HG02759 (cell line): ENCODE data around the gene GSDMA.
"Not testable (repeated sequence)": the region's sequence is repeated elsewhere in the genome, so short reads cannot be mapped to it uniquely, and the experiment has no call there.

ENCODE experiments used
- ATAC-seq: cut with Tn5 transposase; IDR thresholded peaks from one replicate; pipeline ENCODE4 v1.9.1; 2021; ENCODE audit warnings: mild to moderate bottlenecking, moderate library complexity; ENCODE audit not compliant: unreplicated experiment

GSDMA gene

GRCh38 chr17:39995438-39995837, 32.6 kb downstream of the GSDMA start:
- no peak for ATAC-seq

DNA sequence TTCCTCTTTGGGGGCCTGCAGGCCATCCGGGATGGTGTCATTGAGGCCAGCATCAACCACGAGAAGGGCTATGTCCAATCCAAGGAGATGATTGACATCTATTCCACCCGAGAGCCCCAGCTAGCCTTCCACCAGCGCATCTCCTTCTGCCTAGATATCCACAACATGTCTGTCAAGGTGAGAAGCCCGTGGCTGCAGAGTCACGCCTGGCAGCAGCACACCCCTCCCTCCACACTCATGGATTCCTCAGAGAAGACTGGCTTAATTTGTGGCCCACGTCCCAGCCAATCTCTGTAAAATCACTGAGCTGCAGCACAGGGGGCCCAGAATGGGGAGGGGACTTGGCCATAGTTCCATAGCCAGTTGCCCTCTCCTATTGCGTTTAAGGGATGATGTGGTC, 33.4 kb downstream of the GSDMA start:
- no peak for ATAC-seq

GRCh38 chr17:39996800-39997199, 34.0 kb downstream of the GSDMA start:
- no peak for ATAC-seq

GRCh38 chr17:39997543-39997942, 34.7 kb downstream of the GSDMA start:
- ATAC-seq = no peak

DNA sequence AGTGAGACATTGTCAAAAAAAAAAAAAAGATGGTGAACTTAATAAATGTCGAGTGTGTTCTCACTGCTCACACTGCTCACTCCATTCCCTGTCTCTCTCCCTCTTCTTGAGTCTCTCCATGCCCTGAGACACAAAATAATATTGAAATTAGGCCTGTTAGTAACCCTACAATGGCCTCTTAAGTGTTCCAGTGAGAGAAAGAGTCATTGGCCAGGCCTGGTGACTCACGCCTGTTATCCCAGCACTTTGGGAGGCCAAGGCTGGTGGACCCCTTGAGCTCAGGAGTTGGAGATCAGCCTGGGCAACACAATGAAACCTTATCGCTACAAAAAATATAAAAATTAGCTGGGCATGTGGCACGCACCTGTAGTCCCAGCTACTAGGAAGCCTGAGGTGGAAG, 36.3 kb downstream of the GSDMA start:
- no peak for ATAC-seq

DNA sequence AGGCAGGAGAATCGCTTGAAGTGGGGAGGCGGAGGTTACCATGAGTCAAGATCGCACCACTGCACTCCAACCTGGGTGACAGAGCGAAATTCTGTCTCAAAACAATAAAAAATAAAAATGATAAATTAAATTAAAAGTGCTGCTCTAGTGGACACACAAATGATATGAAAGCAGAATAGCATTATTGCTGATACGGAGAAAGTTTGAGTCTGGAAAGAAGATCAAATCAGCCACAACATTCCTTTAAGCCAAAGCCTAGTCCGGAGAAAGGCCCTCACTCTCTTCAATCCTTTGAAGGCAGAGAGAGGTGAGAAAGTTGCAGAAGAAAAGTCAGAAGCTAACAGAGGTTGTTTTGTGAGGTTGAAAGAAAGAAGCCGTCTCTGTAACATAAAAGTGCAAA, 37.4 kb downstream of the GSDMA start:
- ATAC-seq = no peak

DNA sequence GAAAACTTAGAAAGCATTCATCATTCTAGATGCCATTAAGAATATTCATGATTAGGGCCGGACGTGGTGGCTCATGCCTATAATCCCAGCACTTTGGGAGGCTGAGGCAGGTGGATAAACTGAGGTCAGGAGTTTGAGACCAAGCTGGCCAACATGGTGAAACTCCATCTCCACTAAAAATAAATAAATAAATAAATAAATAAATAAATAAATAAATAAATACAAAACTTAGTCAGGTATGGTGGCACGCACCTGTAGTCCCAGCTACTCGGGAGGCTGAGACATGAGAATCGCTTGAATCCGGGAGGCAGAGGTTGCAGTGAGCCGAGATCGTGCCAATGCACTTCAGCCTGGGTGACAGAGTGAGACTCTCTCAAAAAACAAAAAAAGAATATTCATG, 38.5 kb downstream of the GSDMA start:
- not testable (repeated sequence) for ATAC-seq

DNA sequence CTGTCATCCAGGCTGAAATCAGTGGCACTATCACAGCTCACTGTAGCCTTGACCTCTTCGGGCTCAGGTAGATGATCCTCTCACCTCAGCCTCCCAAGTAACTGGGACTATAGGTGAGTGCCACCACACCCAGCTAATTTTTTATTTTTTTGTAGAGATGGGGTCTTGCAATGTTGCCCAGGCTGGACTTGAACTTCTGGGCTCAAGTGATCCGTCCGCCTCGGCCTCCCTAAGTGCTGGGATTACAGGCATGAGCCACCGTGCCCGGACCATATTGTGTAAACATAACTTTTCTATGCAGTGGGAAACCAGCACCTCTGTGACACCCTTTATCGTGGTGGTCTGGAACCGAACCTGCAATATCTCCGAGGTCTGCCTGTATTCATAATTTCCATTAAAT, 41.3 kb downstream of the GSDMA start:
- ATAC-seq = no peak

DNA sequence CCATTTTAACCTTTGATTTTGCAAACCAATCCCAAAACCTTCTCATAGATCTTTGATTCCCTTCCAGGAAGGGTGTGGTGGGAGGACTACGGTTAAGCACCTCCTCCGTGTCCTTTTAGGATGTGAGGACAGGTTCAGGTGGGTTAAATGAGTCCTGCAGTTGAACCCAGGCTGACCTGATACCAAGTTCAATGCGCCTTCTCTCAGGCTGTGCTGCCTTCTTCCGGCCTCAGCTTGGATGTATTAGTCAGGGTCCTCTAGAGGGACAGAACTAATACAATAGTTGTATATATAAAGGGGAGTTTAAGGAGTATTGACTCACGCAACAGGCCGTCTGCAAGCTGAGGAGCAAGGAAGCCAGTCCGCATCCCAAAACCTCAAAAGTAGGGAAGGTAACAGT, 41.9 kb downstream of the GSDMA start:
- ATAC-seq = no peak

DNA sequence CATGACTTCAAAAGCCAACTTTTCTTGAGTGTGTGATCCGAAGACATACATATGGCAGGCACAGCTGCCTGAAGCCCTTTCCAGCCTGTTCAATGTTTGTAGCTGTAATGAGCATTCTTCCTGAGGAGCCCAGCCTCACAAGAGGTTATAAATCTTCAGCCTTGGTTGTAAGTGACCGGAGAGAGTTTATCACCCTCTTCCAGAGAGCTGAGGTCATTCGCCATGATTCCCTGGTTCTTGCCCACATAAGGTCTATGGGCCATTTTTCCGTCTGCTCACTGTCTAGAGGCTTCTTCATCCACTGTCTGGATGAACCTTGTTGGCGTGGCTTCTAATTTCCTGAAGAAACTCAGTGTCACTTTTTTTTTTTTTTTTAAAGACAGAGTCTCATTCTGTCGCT, 42.7 kb downstream of the GSDMA start:
- no peak for ATAC-seq

GRCh38 chr17:40010946-40011500, 48.2 kb downstream of the GSDMA start:
- not testable (repeated sequence) for ATAC-seq

- ATAC-seq = not testable (repeated sequence)
Measured at GRCh38 chr17:40012017-40012647, 49.3 kb downstream of the GSDMA start.

GRCh38 chr17:40014375-40014980, 51.7 kb downstream of the GSDMA start:
- no peak for ATAC-seq

GRCh38 chr17:40015005-40015997, 52.5 kb downstream of the GSDMA start, which contains the start of gene CSF3:
TSS of gene CSF3 (plus strand) at chr17:40015440. CDS start at chr17:40015475, 35 bp downstream.
- ATAC-seq = no peak

GRCh38 chr17:40015998-40016985, 53.5 kb downstream of the GSDMA start:
- ATAC-seq = no peak

DNA sequence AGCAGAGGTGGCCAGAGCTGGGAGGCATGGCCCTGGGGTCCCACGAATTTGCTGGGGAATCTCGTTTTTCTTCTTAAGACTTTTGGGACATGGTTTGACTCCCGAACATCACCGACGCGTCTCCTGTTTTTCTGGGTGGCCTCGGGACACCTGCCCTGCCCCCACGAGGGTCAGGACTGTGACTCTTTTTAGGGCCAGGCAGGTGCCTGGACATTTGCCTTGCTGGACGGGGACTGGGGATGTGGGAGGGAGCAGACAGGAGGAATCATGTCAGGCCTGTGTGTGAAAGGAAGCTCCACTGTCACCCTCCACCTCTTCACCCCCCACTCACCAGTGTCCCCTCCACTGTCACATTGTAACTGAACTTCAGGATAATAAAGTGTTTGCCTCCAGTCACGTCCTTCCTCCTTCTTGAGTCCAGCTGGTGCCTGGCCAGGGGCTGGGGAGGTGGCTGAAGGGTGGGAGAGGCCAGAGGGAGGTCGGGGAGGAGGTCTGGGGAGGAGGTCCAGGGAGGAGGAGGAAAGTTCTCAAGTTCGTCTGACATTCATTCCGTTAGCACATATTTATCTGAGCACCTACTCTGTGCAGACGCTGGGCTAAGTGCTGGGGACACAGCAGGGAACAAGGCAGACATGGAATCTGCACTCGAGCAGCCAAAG, 54.7 kb downstream of the GSDMA start:
- ATAC-seq = no peak

GRCh38 chr17:40018211-40019121, 55.7 kb downstream of the GSDMA start:
- no peak for ATAC-seq

DNA sequence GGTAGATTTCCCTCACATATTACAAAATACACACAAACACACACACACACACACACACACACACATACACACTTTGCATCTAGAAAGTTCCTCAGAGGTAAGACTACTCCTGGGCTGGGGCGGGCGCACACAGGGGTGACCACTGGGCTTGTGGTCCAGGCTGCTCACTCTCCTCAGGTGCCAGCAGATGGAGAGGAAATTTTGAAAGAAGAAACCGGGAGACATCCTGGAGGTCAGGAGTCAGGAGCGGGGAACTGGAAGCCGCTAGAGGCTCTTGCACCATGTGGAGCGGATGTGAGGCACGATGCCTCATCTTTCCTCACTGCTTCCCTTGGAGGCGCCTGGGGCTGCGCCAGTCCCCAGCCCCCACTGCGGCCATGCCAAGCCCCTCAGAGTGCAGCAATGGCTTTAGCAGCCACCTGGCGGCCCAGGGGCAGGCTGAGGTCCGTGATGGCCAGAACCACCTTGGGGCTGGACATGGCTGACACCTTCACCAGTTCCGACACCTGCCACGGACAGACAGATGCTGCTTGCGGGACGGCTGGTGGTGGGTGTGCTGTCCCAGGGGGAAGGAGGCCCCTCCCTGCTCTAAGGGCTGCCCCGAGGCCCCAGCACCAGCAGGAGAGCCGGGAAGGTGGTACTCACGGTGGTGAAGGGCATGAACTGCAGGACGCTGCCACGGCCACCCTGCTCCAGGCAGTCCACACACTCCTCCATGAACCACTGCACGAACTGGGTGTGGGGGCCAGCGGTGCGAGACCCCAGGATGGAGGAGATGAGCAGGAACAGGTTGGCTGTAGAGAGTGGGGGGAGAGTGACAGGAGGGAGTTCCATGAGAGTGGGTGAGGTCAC, 56.6 kb downstream of the GSDMA start:
- no peak for ATAC-seq
